HepG2 (cell line): ENCODE results near the gene HOXD8. TPM values are rescaled to one million over a fixed set of nuclear protein-coding genes. Genes with fewer than 3 reads are reported as not detected.

Experiments
- ATAC-seq: fragments of 200-7000 bp; cut with Tn5 transposase; 3 replicates; pipeline ENCODE4 v1.9.1; 2020; ENCODE audit warnings: mild to moderate bottlenecking, moderate library complexity
- BruUV-seq: library from RNA; stranded (reverse); fragments of 400-500 nt; replicated peaks from 2 replicates; lab custom pipeline; 2021; lab: Mats Ljungman, UMichigan
- CTCF ChIA-PET: fragments of 300-600 bp; formaldehyde crosslinking; extraction: SDS; loops from one replicate; lab custom pipeline; 2021; ENCODE audit warnings: low total read pairs, inconsistent platforms, low intra/inter-chr PET ratio; lab: Yijun Ruan, JAX
- POLR2A ChIA-PET: fragments of 350-600 bp; sonication (Branson Sonifier 250); formaldehyde crosslinking; loops from one replicate; lab custom pipeline; 2020; ENCODE audit warnings: antibody characterized with exemption, inconsistent platforms; lab: Yijun Ruan, JAX
- DNase-seq: peaks from one replicate; pipeline ENCODE4 v3.0.0-alpha.2; 2015; ENCODE audit warnings: low spot score
- FAIRE-seq: peaks from 3 replicates; lab custom pipeline; 2011; peaks lifted over from hg19 to GRCh38; lab: Jason Lieb, UNC
- H2AFZ ChIP-seq: one replicate; pipeline ENCODE4 v1.6.1; 2011; ENCODE audit warnings: low read length, inconsistent platforms
- H3K27ac ChIP-seq: fragments of 300-600 bp; 3 replicates; pipeline ENCODE4 v1.8.0; 2011; ENCODE audit warnings: mixed run types, mild to moderate bottlenecking, mixed read lengths, low read length, inconsistent platforms; ENCODE audit not compliant: insufficient read depth; ENCODE audit errors: extremely low read length
- H3K27me3 ChIP-seq, 2 experiments: fragments of 200-600 bp in 1 of 2; 2 replicates in 1 of 2; 3 replicates in 1 of 2; pipeline versions ENCODE4 v1.6.0 to v1.8.0; 2011; ENCODE audit warnings: low read length in 2 of 2, mild to moderate bottlenecking in 2 of 2, moderate library complexity in 2 of 2, inconsistent platforms in 1 of 2; ENCODE audit not compliant: insufficient read depth in 2 of 2, control insufficient read depth in 1 of 2
- H3K36me3 ChIP-seq, 2 experiments: fragments of 200-600 bp in 1 of 2; replicated peaks in 1 of 2; 2 replicates in 1 of 2; 3 replicates in 1 of 2; pipeline versions ENCODE4 v1.5.1 to v1.8.0; 2011; ENCODE audit warnings: low read length in 2 of 2, inconsistent platforms in 1 of 2; ENCODE audit not compliant: insufficient read depth in 2 of 2, control insufficient read depth in 1 of 2
- H3K4me1 ChIP-seq: 2 replicates; pipeline ENCODE4 v1.5.1; 2012; ENCODE audit warnings: low read length, inconsistent platforms; ENCODE audit not compliant: insufficient read depth
- H3K4me2 ChIP-seq: 2 replicates; pipeline ENCODE4 v1.6.0; 2011; ENCODE audit warnings: low read depth, low read length, inconsistent platforms
- H3K4me3 ChIP-seq, 3 experiments: fragments of 200-600 bp in 1 of 3; sonication (generic), shearing (Covaris generic) in 1 of 3; replicated peaks in 1 of 3; 2 replicates each; pipeline ENCODE4 v1.5.1; 2011 to 2016; ENCODE audit warnings: low read length in 3 of 3, inconsistent platforms in 2 of 3, low read depth in 2 of 3, mild to moderate bottlenecking in 2 of 3, control low read depth in 1 of 3, mixed read lengths in 1 of 3; ENCODE audit not compliant: insufficient read depth in 1 of 3
- H3K79me2 ChIP-seq: one replicate; pipeline ENCODE4 v1.6.1; 2011; ENCODE audit warnings: low read length, inconsistent platforms; ENCODE audit not compliant: insufficient read depth
- H3K9ac ChIP-seq: 2 replicates; pipeline ENCODE4 v1.6.0; 2011; ENCODE audit warnings: mild to moderate bottlenecking, low read depth, low read length, inconsistent platforms; ENCODE audit not compliant: insufficient read depth
- H3K9me3 ChIP-seq: 2 replicates; pipeline ENCODE4 v1.5.1; 2012; ENCODE audit warnings: mild to moderate bottlenecking, low read length
- H4K20me1 ChIP-seq: 2 replicates; pipeline ENCODE4 v1.6.0; 2011; ENCODE audit warnings: inconsistent platforms, mild to moderate bottlenecking, low read length, moderate library complexity; ENCODE audit not compliant: insufficient read depth
- HOXA3 ChIP-seq: sonication (generic); formaldehyde crosslinking; IDR thresholded peaks from 2 replicates; pipeline ENCODE4 v1.5.0; 2020; ENCODE audit warnings: missing genetic modification reagents
- RBFOX2 ChIP-seq: fragments of 200-400 bp; formaldehyde crosslinking; IDR thresholded peaks from 2 replicates; pipeline ENCODE4 v1.6.1; 2017; ENCODE audit warnings: low read depth, mild to moderate bottlenecking, low read length
- TAF1 ChIP-seq: sonication (generic); formaldehyde crosslinking; IDR thresholded peaks from 2 replicates; pipeline ENCODE4 v1.4.0; 2020; ENCODE audit warnings: missing genetic modification reagents
- ZNF768 ChIP-seq: sonication (generic); formaldehyde crosslinking; IDR thresholded peaks from 2 replicates; pipeline ENCODE4 v1.4.0; 2020; ENCODE audit warnings: missing genetic modification reagents
- WGBS: methylation state at CpG from one replicate; pipeline ENCODE4 v1.1.6; 2017; ENCODE audit warnings: low lambda C conversion rate; 5-methylcytosine and 5-hydroxymethylcytosine counted together
- in situ Hi-C: cut with HindIII; loops from 2 replicates; pipeline ENCODE4 v1.10.0; 2017; ENCODE audit warnings: low pct_unique_long_range_greater_than_20kb; ENCODE audit not compliant: extremely low pct_ligation_motif_present
- intact Hi-C: fragments of 100-400 bp; cut with micrococcal nuclease; formaldehyde crosslinking; loops from one replicate; pipeline ENCODE4 v1.10.0; 2022; ENCODE audit not compliant: unreplicated experiment
- polyA plus RNA-seq, 8 experiments: library from polyadenylated mRNA; depleted of rRNA in 3 of 8; stranded (reverse) in 7 of 8; unstranded in 1 of 8; fragments of >200 nt; fragmentation: Illumina TruSeq in 4 of 8; extraction: Trizol in 4 of 8; gene quantifications; 2 replicates each; pipeline versions ENCODE4 v1.2.1 to v1.2.3, GENCODE V29; 2011 to 2016; ENCODE audit warnings: low read depth in 4 of 8, missing spikeins in 1 of 8, mixed read lengths in 1 of 8; ENCODE audit not compliant: insufficient read depth in 1 of 8
- total RNA-seq, 5 experiments: library from RNA; depleted of rRNA; stranded (reverse); fragments of >200 nt; fragmentation: Illumina TruSeq; extraction: Trizol; gene quantifications; 2 replicates each; pipeline ENCODE4 v1.2.3, GENCODE V29; 2016; ENCODE audit warnings: low read depth in 1 of 5
- TF ChIP-seq, protein P1 (sequence below): sonication (generic); formaldehyde crosslinking; IDR thresholded peaks from 2 replicates; pipeline ENCODE4 v1.4.0; 2020; ENCODE audit warnings: missing genetic modification reagents
- TF ChIP-seq, protein P2 (sequence below): sonication (generic); formaldehyde crosslinking; IDR thresholded peaks from 2 replicates; pipeline ENCODE4 v1.8.1; 2022; ENCODE audit warnings: low read depth, mild to moderate bottlenecking, missing genetic modification reagents

HOXD8 gene
- total and polyA plus RNA-seq, 2 of the 13 experiments (the other 11 are each of a cell fraction or from before 2014, with no cell fraction given), result not detected

- POLR2A ChIA-PET, result no interaction called here
- intact Hi-C loops, result no loop called here
- no peak for TF ChIP-seq RBFOX2
- TF ChIP-seq ZNF768 (CRISPR knock-in tag), result 0 out of 2 replicates have a peak, but pooled peaks have one; percentile 4
- TF ChIP-seq, protein P1, sequence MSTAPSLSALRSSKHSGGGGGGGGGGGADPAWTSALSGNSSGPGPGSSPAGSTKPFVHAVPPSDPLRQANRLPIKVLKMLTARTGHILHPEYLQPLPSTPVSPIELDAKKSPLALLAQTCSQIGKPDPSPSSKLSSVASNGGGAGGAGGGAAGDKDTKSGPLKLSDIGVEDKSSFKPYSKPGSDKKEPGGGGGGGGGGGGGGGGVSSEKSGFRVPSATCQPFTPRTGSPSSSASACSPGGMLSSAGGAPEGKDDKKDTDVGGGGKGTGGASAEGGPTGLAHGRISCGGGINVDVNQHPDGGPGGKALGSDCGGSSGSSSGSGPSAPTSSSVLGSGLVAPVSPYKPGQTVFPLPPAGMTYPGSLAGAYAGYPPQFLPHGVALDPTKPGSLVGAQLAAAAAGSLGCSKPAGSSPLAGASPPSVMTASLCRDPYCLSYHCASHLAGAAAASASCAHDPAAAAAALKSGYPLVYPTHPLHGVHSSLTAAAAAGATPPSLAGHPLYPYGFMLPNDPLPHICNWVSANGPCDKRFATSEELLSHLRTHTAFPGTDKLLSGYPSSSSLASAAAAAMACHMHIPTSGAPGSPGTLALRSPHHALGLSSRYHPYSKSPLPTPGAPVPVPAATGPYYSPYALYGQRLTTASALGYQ (CRISPR knock-in tag), result no peak
- 0 out of 2 replicates have a peak, but pooled peaks have one; percentile 15 for TF ChIP-seq TAF1 (CRISPR knock-in tag)
- TF ChIP-seq, protein P2, sequence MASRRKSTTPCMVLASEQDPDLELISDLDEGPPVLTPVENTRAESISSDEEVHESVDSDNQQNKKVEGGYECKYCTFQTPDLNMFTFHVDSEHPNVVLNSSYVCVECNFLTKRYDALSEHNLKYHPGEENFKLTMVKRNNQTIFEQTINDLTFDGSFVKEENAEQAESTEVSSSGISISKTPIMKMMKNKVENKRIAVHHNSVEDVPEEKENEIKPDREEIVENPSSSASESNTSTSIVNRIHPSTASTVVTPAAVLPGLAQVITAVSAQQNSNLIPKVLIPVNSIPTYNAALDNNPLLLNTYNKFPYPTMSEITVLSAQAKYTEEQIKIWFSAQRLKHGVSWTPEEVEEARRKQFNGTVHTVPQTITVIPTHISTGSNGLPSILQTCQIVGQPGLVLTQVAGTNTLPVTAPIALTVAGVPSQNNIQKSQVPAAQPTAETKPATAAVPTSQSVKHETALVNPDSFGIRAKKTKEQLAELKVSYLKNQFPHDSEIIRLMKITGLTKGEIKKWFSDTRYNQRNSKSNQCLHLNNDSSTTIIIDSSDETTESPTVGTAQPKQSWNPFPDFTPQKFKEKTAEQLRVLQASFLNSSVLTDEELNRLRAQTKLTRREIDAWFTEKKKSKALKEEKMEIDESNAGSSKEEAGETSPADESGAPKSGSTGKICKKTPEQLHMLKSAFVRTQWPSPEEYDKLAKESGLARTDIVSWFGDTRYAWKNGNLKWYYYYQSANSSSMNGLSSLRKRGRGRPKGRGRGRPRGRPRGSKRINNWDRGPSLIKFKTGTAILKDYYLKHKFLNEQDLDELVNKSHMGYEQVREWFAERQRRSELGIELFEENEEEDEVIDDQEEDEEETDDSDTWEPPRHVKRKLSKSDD (CRISPR knock-in tag), result peak; percentile 24; the same call in 1 of the 2 replicates
- TF ChIP-seq HOXA3, result peak; percentile 45; the same call in 1 of the 2 replicates
- TF ChIP-seq, all 625 proteins: peak for 4
- WGBS, result 89% methylated on average over 50 of the region's 51 CpGs
- no peak overlapping the region for H3K27ac ChIP-seq
- no peak overlapping the region for H2AFZ ChIP-seq
- H3K9ac ChIP-seq, result no peak overlapping the region
- DNase-seq (no peak), FAIRE-seq (no peak), ATAC-seq (no peak)
- no peak overlapping the region for H3K4me3 ChIP-seq
- H3K9me3 ChIP-seq, result no peaks in the 10 kb centered on the region
- in situ Hi-C loops, result no loop called here
- H3K27me3 ChIP-seq, result peaks cover 4 to 31% of the 10 kb centered on the region in 2 experiments; a peak in 4 of 5 replicates
- no peaks in the 10 kb centered on the region for H4K20me1 ChIP-seq
- CTCF ChIA-PET, result no interaction called here
- no peak overlapping the region for H3K4me2 ChIP-seq
- no peaks in the 10 kb centered on the region for H3K79me2 ChIP-seq
- H3K36me3 ChIP-seq, result peaks cover 0 to 15% of the 10 kb centered on the region in 2 experiments; a peak in 2 of 5 replicates
- no TSS peak for BruUV-seq
- peaks cover 58% of the 10 kb centered on the region for H3K4me1 ChIP-seq
Observed at GRCh38 chr2:176171351-176172006, 42.0 kb downstream of the HOXD8 start.
